Left hindlimb (tissue), 1 donor: Measurements from ENCODE around the gene SYTL5.
A peak's percentile ranks its signal among the peaks of the same experiment; 100 is the strongest.

ENCODE experiments used
- DNase-seq: peaks from one replicate; pipeline ENCODE4 v3.0.0-alpha.2; 2018

The SYTL5 gene

DNA sequence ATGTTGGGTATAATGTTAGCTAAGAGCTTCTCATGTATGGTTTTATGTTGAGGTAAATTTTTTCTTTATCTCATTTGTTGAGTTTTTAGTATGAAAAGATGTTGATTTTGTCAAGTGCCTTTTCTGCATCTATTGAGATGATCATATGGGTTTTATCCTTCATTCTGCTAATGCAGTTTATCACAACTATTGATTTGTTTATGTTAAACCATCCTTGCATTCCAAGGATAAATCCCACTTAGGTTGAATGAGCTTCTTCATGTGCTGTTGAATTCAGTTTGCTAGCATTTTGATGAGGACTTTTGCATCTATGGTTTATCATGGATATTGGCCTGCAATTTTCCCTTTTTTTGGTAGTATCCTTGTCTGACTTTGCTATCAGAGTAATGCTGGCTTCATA, 93.3 kb downstream of the SYTL5 start:
- DNase-seq = no peak

DNA sequence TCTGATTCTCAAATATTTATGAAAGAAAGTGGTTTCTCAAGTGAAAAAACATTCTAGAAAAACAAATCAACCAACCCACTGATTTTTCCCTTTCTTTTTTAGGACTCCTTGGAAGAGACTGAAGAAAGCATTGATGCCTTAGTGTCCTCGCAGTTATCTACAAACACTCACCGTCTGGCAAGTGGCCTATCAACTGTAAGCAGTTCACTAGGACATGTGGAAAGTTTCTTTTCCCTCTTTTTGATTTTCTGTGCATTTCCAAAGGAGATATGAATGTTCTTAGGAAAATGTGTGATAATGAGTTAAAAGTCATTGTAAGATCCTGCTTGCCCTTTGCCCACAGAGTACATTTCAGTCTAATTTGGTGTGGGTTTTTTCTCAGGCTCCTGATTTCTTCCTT, 95.9 kb downstream of the SYTL5 start:
- DNase-seq = no peak

DNA sequence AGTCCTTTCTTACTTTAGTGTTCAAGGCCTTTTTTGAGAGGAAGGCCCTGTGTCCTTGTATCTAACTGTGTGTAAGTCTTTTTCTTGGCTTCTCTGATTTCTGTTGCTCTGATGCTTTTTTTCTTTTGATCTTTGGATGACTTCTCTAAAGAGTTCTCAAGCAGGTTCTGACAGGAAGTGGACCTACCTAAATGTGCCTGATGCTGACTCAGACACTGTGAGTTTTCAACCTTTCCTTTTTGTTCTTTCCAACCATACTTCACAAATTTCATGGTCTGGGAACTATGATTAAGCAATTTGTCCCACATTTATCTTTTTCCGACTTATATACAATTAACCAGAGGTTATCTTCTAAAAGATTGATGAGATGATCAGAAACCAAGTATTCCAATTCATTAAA, 96.5 kb downstream of the SYTL5 start:
- DNase-seq = no peak

DNA sequence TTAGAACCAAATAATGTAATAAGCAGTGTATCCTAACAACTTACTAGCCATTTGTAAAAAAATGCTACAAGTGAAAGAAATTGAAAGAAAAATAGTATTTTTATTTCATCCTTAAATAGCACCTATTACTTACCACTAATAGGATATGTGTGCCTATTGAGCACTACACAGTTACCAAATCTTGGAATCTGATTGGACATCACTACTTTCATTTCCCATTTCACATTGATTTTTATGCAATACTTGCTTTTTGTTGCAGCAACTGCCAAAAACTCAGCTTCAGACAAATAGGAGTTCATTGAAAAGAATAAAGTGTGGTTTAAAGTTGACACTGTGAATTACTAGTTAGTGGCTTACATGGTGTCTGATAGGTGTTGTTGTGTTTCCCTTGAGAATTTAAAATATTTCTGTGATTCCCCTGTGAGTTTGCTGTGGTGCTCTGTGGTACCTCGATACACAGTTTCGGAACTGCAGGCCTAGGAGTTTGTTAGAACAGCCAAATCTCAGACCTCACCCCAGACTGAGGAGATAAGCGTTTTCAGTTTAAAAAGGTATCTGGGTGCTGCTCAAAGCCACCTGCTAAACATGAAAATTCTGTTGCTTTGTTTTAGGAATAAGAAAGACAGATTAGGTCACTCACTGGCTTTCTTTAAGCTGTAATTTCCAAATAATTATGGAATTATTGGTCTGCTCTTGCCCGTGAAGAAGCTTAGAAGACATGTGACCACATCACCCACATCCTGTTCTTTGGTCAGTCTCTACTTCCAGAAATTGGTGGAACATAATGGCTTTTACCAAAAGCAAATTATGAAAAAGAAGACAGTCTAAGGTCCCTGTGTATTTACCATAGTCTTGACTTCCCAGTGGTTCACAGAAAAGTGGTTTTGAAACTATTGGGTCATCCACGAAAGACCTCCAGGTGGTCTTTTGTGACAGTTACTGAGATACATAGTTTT, 97.8 kb downstream of the SYTL5 start:
- no peak for DNase-seq

DNA sequence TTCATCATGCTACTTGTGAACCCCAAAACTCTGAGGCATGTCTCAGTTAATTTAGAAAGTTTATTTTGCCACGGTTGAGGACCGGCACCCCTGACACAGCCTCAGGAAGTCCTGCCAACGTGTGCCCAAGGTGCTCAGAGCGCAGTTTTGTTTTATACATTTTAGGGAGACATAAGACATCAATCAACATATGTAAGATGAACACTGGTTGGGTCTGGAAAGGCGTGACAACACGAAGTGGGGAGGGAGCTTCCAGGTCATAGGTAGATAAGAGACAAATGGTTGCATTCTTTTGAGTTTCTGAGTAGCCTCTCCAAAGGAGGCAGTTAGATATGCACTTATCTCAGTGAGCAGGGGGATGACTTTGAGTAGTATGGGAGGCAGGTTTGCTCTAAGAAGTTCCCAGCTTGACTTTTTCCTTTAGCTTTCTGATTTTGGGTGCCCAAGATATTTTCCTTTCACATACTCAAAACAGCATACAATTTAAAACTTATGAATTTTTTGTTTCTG, 98.9 kb downstream of the SYTL5 start:
- DNase-seq = no peak

DNA sequence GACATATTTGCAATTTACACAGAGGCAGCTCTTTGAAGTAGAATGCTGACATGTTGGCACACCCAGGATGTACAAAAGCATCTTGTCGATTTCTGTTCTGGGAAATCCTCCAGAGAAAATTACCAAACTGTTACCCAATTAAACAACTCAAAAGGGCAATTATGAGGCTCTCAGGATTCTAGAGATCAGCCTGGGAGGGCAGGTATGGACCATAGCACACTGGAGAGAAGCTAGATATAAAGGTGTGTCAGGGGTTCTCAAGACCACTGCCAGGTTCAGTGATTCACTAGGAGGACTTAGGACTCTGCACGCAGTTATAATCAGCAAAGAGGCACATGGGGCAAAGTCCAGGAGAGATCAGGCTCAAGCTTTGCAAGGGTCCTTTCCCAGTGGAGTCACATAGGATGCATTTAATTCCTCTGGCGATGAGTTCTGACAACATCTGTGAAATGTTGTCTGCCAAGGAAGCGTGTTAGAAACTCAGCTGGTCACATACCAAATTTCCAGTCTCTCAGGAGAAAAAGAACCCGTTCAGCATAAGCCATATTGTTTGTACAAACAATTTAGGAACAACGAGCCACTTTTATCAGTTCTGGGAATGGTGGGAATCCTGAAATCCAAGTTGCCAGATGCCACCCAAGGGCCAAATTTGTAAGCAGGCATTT, 100.8 kb downstream of the SYTL5 start:
- DNase-seq = no peak

DNA sequence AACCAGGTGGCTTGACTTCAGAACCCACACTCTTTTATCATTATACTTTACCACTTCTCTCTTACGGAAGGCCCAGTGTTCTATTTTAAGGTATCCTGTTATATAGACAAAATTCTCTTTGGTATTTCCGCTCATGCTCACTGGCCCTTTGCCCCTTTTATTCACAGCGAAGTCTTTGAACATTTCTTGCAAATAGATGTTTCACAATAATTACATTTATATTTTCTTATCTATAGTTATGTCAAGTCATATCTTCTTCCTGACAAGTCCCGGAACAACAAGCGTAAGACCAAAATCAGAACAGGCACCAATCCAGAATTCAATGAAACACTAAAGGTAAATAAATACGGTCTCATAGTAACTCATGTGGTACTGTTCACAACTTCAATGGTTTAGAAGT, 102.0 kb downstream of the SYTL5 start:
- DNase-seq = no peak

DNA sequence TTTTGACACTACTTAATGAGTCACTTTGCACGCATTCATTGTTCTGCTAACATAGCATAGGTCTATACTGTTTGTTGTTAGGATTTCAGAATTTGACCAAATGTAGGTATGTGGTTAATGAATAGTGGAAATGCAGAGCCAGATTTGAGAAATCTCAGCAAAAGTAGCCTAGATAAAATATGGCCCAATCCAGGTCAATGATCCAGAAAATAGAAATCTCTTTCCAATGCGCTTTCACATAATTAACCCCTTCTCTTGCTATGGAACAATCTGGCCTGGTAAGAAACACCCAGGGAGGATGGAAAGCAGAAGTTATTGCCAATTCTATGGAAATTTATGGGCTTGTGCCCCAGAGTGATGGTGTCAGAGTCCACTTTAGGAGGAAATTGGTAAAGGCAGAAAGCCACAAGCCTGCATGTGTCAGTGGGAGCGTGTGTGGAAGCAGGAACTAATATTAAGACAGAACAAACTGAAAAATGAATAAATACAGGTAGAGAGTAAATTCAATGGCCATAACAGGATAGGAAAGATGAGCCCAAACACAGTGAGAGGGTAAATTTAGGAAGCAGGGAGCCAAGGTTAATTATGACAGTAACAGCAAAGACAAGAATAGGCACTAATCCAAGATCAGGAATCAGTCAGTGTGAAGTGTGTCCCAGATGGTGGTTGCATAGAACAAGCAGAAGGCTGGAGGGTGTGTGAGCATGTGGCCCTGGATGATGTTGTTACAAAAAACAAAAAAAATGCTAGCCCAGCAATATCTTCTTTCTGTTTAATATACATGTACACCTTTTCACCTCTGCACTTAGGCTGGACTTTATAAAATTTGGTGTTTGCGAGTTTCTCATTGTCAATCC, 102.9 kb downstream of the SYTL5 start:
- DNase-seq = no peak

DNA sequence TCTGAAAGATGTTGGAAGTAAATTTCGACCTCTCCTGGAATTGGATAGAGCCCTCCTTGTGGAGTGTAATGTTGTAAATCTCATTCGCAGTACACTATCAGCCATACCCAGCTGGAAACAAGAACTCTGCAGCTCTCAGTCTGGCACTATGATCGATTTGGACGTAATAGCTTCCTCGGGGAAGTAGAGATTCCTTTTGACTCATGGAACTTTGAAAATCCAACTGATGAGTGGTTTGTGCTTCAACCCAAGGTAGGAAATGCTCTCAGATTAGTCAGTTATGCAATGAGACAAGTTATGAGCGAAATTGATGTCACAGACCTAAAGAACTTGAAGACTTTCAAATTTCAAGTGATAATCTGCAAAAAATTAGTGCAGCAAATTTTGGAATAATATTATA, 103.9 kb downstream of the SYTL5 start:
- no peak for DNase-seq

DNA sequence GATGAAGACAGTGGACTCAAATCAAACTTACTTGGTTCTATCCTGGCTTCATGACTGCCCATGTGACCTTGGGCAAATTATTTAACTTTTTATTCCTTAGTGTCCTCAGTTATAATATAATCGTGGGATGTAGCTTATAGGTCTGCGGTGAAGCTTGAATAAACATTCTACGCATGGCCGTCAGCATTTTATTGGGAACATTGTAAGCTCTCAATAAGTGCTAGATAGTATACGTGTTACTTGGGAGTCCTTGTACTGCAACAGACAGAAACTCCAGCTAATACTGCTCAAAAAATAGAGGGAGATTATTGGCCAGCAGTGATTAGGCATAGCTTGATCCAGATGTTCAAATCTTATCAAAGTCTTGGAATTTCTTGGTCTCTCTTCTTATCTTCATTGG, 104.8 kb downstream of the SYTL5 start:
- DNase-seq = no peak

DNA sequence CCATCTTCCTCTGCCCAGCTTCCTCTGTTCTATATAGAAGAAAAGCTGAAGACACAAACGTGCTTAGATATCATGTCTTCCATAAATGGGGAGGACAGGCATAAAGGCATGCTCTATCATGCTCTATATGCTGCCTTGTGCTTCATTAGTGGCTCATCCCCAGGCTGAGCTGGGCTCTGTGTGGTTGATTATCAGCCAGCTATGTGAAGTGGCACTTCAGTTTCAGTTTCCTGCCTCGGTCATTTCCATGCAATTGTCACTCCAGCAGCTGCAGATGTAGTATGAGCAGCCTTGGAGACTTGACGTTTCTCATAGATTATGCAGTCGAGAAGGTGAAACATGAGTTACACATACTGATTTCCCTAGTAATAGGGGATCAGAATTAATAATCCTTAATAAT, 106.2 kb downstream of the SYTL5 start:
- no peak for DNase-seq

DNA sequence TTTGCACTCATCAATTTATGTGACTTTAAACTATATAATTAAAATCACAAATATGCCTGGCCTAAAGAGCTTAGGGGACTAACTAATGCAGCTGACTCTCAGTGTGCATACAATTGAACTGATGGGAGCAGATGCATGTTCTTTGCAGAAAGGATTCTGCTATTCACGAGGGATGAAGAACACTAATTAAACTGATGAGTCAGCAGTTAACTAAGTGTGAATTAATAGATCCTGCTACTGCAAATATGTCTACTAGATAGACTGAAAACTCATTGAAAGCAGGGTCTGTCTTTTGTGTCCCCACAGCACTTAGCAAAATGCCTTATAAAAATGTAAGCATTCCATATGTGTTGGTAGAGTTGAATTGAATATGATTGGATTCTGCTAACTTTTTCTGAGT, 110.4 kb downstream of the SYTL5 start:
- DNase-seq = no peak

DNA sequence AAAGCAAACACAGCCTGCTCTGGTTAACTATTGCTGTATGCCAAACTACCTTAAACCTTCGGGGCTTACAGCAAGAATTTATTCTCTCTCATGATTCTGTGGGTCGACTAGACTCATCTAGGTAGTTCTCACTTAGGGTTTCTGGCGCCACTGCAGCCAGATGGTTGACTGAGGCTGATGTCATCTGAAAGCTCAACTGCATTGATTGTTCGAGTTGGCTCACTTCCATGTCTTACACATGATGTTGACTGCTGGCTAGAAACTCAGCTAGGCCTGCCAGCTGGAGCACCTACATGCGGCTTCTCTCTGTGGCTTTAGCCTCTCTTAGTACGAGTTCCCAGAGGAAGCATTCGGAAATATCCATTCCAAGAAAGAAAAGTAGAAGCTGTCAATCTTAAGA, 111.1 kb downstream of the SYTL5 start:
- DNase-seq = peak; percentile 26

DNA sequence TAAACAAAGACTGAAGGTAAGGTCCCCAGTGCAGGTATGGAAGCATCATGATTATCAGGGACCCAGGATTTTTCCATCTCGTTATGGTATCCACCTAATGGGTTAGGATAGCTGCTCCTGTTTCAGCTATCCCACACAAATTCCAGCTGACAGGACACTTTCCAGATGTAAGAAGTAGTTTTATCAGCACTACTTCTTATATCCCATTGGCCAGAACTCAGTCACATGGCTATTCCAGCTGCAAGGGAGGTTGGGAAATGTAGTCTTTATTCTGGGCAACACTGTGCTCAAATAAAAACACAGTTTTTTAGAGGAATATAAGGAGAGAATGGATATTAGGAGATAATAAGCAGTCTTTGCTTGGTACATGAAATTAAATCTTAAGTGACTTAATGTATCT, 117.6 kb downstream of the SYTL5 start:
- no peak for DNase-seq

DNA sequence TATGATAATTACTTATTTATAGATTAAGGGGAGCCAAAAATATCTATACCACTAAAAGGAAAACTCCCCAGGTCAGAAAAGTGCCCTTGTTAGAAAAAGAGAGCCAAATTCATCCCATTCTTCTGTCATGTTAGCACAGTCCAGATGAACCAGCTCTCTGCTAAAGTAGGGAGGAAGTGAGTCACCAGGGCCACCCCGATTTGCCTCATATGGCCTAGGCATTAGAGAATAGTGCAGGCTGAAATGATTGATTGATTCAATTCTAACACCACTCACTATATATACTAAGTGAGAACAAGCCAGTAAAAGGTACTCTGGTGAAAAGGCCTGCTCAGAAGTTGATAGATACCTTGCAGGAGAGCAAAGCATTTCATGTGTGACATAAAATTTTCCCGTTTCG, 119.8 kb downstream of the SYTL5 start:
- no peak for DNase-seq

DNA sequence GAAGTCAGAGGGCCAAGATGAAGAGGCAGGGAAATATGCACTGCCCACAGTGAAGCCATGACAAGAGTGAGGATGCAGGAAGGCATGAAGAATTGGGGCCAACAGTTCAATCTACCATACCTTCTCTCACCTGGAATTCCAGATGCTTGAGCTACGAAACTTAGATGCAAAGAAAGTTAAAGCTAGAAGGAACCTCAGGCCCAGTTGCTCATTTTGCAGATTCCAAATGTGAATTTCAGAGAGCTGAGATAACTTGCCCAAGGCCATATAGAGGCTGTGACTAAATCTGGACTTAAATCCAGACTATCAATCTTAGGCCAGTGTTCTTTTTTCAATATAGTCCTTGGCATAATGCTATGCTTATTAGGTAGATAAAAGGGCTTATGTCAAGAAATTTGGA, 121.6 kb downstream of the SYTL5 start:
- DNase-seq = no peak

DNA sequence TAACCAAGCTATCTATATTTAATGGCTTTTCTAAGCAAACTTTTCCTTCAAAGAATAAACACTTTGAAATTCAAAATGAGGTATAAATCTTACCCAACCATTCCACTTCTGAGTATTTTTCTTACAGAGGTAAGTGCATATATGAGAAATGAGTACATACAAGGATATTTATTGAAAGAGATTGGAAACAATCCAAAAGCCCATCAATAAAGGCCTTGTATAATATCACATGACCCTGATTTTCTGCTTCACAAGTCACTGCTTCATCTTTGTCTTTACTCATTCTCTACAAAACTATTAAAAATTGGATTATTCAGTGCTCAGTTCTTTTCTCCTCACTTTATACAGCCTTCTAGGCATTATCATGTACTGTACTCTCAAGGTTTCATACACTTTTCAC, 123.0 kb downstream of the SYTL5 start:
- no peak for DNase-seq

DNA sequence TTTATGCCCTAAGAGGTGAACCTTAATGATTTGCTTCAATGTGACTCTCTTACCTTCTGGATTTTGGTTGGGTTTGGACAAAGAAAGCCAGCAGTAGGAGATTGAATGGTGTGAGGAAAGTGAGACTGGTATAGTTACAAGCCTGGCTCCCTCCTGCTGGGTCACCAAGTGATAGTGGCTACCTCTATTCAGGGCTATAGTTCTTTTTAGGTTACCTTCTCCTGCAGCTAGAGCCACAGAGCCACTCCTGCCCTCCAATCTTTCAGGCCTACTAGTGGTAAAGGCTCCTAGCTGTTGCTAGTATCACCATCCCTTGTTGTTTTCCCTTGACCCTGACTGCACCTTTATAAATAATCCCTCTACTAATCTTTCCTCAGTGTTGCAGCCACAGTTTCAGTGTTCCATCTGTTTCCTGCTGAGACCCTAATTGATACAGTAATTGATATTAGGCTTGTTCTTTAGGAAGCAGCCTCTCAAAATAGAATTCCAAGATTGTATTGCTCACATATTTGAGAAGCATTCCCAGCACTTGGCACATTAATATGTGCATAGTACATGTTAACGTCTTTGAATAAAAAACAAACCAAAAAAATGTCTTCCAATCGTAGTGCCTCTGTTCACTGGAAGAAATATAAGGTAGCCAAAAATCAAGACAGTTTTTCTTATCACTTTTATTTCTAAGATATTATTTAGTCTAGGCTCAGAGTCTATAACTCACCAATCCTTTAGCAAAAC, 132.0 kb downstream of the SYTL5 start:
- no peak for DNase-seq

DNA sequence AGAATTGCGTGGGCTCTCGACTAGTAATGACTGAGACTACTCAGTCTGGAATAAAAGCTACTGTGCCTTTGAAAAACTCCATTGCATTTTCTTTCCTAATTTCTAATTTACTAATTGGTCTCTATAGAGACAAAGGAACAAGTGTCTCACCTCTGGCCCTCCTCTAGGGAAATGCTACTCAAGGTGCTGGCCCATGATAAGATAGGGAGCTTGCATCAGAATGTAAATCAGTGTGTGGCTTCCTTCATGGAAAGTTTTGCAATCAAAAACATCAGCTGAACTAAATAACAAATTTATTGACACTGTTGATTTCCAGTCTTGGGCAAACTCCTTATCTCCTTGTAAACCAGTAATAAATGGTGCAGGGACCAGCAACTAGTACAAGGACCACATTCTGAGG, 132.5 kb downstream of the SYTL5 start:
- no peak for DNase-seq

DNA sequence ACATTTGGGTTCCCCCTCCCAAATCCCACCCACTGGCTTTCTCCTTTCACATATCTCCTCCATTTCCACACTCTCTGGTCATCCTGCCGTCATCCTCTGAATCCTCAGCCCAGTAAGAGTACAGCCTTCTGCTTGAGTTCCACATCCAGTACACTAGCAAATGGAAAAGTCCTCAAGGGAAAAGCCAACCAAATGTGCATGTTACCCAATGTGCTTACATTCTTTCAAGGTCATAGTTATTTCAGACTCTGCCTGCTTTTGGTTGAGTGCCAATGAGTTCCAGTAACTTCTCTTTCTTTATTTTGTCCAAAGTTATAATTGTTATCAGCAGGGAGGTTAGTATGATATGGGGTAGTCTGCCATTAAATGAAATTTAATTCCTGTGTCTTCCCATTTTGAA, 136.3 kb downstream of the SYTL5 start:
- DNase-seq = no peak

DNA sequence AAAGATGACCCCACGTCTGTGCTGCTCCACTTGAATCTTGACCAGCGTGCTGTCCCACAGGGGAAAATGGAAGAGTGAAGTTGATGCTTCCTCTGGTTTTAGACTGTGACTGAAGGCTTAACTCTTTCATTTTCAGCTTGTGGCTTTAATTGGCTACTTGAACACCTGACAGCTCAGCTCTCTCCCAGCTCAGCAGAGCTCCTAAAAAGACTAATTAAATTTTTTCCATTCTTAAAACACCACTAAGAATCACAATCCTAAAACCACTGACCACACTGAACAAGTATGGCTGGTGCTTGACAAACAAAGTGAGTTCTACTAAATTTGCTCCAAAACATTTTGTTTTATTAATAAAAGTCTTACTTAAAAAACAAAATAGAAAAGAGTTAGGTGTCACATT, 142.7 kb downstream of the SYTL5 start:
- DNase-seq = no peak

DNA sequence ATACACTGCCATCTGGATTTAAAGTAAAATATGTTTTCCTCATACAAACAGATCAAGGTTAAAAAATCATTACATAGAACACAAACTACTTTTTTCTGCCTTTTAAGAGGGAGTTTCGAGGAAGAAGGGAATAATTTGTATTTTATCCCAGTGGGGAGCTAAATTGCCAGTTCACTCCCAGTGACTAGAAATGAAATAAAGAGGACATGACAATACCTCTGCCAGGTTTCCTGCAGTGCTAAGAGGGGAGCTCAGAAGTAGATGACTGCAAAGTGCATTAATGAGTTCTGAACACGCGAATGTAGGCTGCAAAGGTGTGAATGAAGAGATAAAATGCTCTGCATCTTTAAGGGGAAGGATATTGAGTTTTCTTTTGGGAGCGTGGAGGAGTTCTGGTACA, 144.6 kb downstream of the SYTL5 start:
- no peak for DNase-seq

DNA sequence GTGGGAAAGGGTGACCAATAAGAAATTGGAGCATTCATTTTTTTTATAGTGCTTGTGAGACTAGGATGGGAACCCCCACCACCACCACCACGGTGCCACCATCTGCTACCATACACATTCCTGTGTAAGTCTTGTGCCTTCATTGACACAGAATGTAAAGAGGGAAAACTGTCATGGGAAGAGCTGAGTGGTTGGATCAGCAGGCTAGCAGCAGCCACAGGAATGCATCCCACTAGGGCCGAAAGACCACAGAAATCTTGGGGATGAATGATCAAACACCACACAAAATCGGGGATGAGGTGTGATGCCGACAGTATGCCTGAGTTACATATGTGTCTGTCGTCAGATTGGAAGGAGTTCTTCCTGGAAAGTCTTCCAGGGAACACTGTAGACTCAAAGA, 145.1 kb downstream of the SYTL5 start:
- DNase-seq = no peak
